Right lobe of liver (tissue), 6 donors: ENCODE measurements around the gene NUBP2. TPM values are rescaled to one million over a fixed set of nuclear protein-coding genes. Genes with fewer than 3 reads are reported as not detected.

Experiments
- ATAC-seq, 4 donors: fragments of 200-7000 bp; cut with Tn5 transposase; one replicate each; pipeline ENCODE4 v1.9.1; 2020; ENCODE audit warnings: mild to moderate bottlenecking in 4 of 4, moderate library complexity in 4 of 4
- DNase-seq, 3 donors: peaks; one replicate each; pipeline ENCODE4 v3.0.0-alpha.2; 2020
- H3K27ac ChIP-seq, 3 donors: fragments of 200-600 bp; one replicate each; pipeline ENCODE4 v1.8.0; 2022
- H3K27me3 ChIP-seq, 2 donors: fragments of 200-600 bp; one replicate each; pipeline ENCODE4 v1.8.0; 2022
- H3K36me3 ChIP-seq, 4 donors: fragments of 200-600 bp; sonication (generic) in 1 of 4; one replicate each; pipeline versions ENCODE4 v1.5.1 to v1.8.0; 2017 to 2022; ENCODE audit warnings: control low read depth in 1 of 4
- H3K4me1 ChIP-seq, 4 donors: fragments of 200-600 bp; sonication (generic) in 1 of 4; one replicate each; pipeline versions ENCODE4 v1.5.1 to v1.8.0; 2017 to 2022; ENCODE audit warnings: control low read depth in 1 of 4
- H3K4me3 ChIP-seq, 3 donors: fragments of 200-600 bp; one replicate each; pipeline ENCODE4 v1.8.0; 2022
- H3K9me3 ChIP-seq, 4 donors: fragments of 200-600 bp; sonication (generic) in 1 of 4; one replicate each; pipeline versions ENCODE4 v1.5.1 to v1.8.0; 2017 to 2022; ENCODE audit warnings: control low read depth in 1 of 4
- CTCF ChIP-seq, 4 donors: fragments of 200-600 bp in 3 of 4; fragments of 450-650 bp in 1 of 4; IDR thresholded peaks; one replicate each; pipeline versions ENCODE4 v1.5.1 to v1.8.0; 2016 to 2022; ENCODE audit warnings: antibody characterized with exemption in 4 of 4, mild to moderate bottlenecking in 2 of 4
- POLR2A ChIP-seq: fragments of 450-650 bp; IDR thresholded peaks from one replicate; pipeline ENCODE4 v1.6.1; 2017; ENCODE audit warnings: antibody characterized with exemption, mild to moderate bottlenecking
- WGBS: methylation state at CpG from one replicate; pipeline ENCODE4 v1.1.6; 2018; ENCODE audit warnings: low coverage, low lambda C conversion rate; ENCODE audit not compliant: insufficient coverage; ENCODE audit errors: missing lambda C conversion rate; 5-methylcytosine and 5-hydroxymethylcytosine counted together
- intact Hi-C, 2 donors: fragments of 100-400 bp; cut with DNase I; formaldehyde crosslinking; loops; one replicate each; pipeline versions ENCODE4 v1.11.2 to v1.14.1; 2022
- total RNA-seq, 6 experiments: library from RNA; depleted of rRNA in 2 of 6; stranded (reverse); fragments of >200 nt in 2 of 6; fragmentation: NEBNext Ultra II Directional in 3 of 6; extraction: Animal tissue kit (Norgen Biotek cat#: 25700) in 3 of 6; gene quantifications; one replicate each; pipeline versions ENCODE4 v1.1.0 to v1.2.4, GENCODE V29; 2016 to 2023
- donor health status: DM: no; HTN: yes; CAD: no.
- donor health status: DM: no; HTN: no; CAD: no.
- donor health status: DM: no; HTN: no; CAD: no.
- donor health status: DM: no; HTN: yes; CAD: no.
- donor health status: DM: no; HTN: yes; CAD: no.

The NUBP2 gene
- total RNA-seq, 6 experiments from 2014 or later = 21.1 to 90.3 (median 32.6) TPM

- no peak overlapping the region for H3K27ac ChIP-seq
- H3K27me3 ChIP-seq = no peaks in the 10 kb centered on the region
- peak in 1 of 4 donors; percentile 15 for ATAC-seq
- TF ChIP-seq CTCF (IDR thresholded peaks at IDR 0.05) (no peak), POLR2A (no peak)
- H3K36me3 ChIP-seq = peaks cover 0 to 13% (median 3%) of the 10 kb centered on the region in 4 donors
- H3K4me3 ChIP-seq = no peak overlapping the region
- WGBS = 89% methylated on average over 7 of the region's 30 CpGs
- H3K9me3 ChIP-seq = no peaks in the 10 kb centered on the region
- no peak for DNase-seq
- no peaks in the 10 kb centered on the region for H3K4me1 ChIP-seq
- intact Hi-C loops = no loop called here
Observed at GRCh38 chr16:1740781-1741490, 41.8 kb upstream of the NUBP2 start.

- peaks cover 0 to 13% (median 3%) of the 10 kb centered on the region in 4 donors for H3K36me3 ChIP-seq
- WGBS = 80% methylated on average over 1 of the region's 19 CpGs
- no peak overlapping the region for H3K27ac ChIP-seq
- no peak overlapping the region for H3K4me3 ChIP-seq
- intact Hi-C loops = no loop called here
- no peaks in the 10 kb centered on the region for H3K4me1 ChIP-seq
- ATAC-seq = no peak
- TF ChIP-seq CTCF (IDR thresholded peaks at IDR 0.05) = no peak
- TF ChIP-seq POLR2A = no peak
- no peaks in the 10 kb centered on the region for H3K9me3 ChIP-seq
- H3K27me3 ChIP-seq = no peaks in the 10 kb centered on the region
- DNase-seq = no peak
Observed at GRCh38 chr16:1741553-1742165, 41.1 kb upstream of the NUBP2 start.

- Histone ChIP-seq H3K27ac (no peak overlapping the region), H3K4me1 (no peaks in the 10 kb centered on the region), H3K4me3 (no peak overlapping the region), H3K9me3 (no peaks in the 10 kb centered on the region), H3K36me3 (peaks cover 0 to 27% (median 8%) of the 10 kb centered on the region in 4 donors), H3K27me3 (no peaks in the 10 kb centered on the region)
- no peak for ATAC-seq
- DNase-seq = no peak
- intact Hi-C loops = no loop called here
- WGBS = no CpG with 5 or more reads among the region's 32 CpGs
- TF ChIP-seq POLR2A = no peak
- no peak for TF ChIP-seq CTCF (IDR thresholded peaks at IDR 0.05)
Observed at GRCh38 chr16:1743376-1744337, 39.1 kb upstream of the NUBP2 start.

GRCh38 chr16:1744338-1744840 lies 38.4 kb upstream of the NUBP2 start:
- no peaks in the 10 kb centered on the region for H3K27me3 ChIP-seq
- peaks cover 0 to 34% (median 11%) of the 10 kb centered on the region in 4 donors for H3K36me3 ChIP-seq
- no peak for TF ChIP-seq CTCF (IDR thresholded peaks at IDR 0.05)
- TF ChIP-seq POLR2A = no peak
- 93% methylated on average over 4 of the region's 24 CpGs for WGBS
- intact Hi-C loops = no loop called here
- H3K4me1 ChIP-seq = no peaks in the 10 kb centered on the region
- DNase-seq = no peak
- ATAC-seq = no peak
- no peak overlapping the region for H3K27ac ChIP-seq
- no peaks in the 10 kb centered on the region for H3K9me3 ChIP-seq
- H3K4me3 ChIP-seq = no peak overlapping the region
